GM18907 (cell line): Measurements from ENCODE around the gene AHI1.
A peak's percentile ranks its signal among the peaks of the same experiment; 100 is the strongest.

ENCODE experiments used
- ATAC-seq: cut with Tn5 transposase; IDR thresholded peaks from one replicate; pipeline ENCODE4 v1.9.1; 2021; ENCODE audit warnings: mild to moderate bottlenecking, moderate library complexity; ENCODE audit not compliant: unreplicated experiment

The AHI1 gene

GRCh38 chr6:135304883-135305282, 192.7 kb downstream of the AHI1 start:
- ATAC-seq, result no peak

- no peak for ATAC-seq
Observed at GRCh38 chr6:135301304-135301703, 196.2 kb downstream of the AHI1 start.

- no peak for ATAC-seq
Observed at GRCh38 chr6:135300576-135300975, 197.0 kb downstream of the AHI1 start.

- ATAC-seq, result no peak
Observed at GRCh38 chr6:135299256-135299655, 198.3 kb downstream of the AHI1 start.

GRCh38 chr6:135298455-135298854, 199.1 kb downstream of the AHI1 start:
- no peak for ATAC-seq

- ATAC-seq, result no peak
Observed at GRCh38 chr6:135296715-135297114, 200.8 kb downstream of the AHI1 start.

GRCh38 chr6:135295085-135295484, 202.5 kb downstream of the AHI1 start:
- no peak for ATAC-seq

- no peak for ATAC-seq
Observed at GRCh38 chr6:135291288-135292076, 206.1 kb downstream of the AHI1 start.

GRCh38 chr6:135289816-135290215, 207.7 kb downstream of the AHI1 start:
- ATAC-seq, result no peak

GRCh38 chr6:135286962-135287538, 210.5 kb downstream of the AHI1 start:
- ATAC-seq, result no peak

- ATAC-seq, result no peak
Observed at GRCh38 chr6:135285165-135285564, 212.4 kb downstream of the AHI1 start.

GRCh38 chr6:135283926-135284325, 213.6 kb downstream of the AHI1 start:
- no peak for ATAC-seq

- no peak for ATAC-seq
Observed at GRCh38 chr6:135282395-135282794, 215.1 kb downstream of the AHI1 start.

GRCh38 chr6:135281964-135282363, 215.6 kb downstream of the AHI1 start:
- ATAC-seq, result no peak

- ATAC-seq, result no peak
Observed at GRCh38 chr6:135281227-135281626, 216.3 kb downstream of the AHI1 start.

GRCh38 chr6:135280375-135281136, 217.0 kb downstream of the AHI1 start:
- ATAC-seq, result no peak

- ATAC-seq, result no peak
Observed at GRCh38 chr6:135277422-135277821, 220.1 kb downstream of the AHI1 start.

GRCh38 chr6:135274561-135275293, 222.8 kb downstream of the AHI1 start:
- ATAC-seq, result peak; percentile 84

GRCh38 chr6:135271626-135272025, 225.9 kb downstream of the AHI1 start:
- no peak for ATAC-seq

- no peak for ATAC-seq
Observed at GRCh38 chr6:135270676-135271536, 226.6 kb downstream of the AHI1 start.
